ENCODE measurements around the gene NEURL1. TPM values are rescaled to one million over a fixed set of nuclear protein-coding genes. Genes with fewer than 3 reads are reported as not detected.
A peak's percentile ranks its signal among the peaks of the same experiment; 100 is the strongest.

NEURL1 gene
- total RNA-seq, 1 donor from 2014 or later = 12.0 TPM

GRCh38 chr10:103545366-103545765 is 51.9 kb downstream of the NEURL1 start:
- Histone ChIP-seq H3K4me1 (ENCODE audit: control insufficient read depth in 3 of 3, insufficient read depth in 3 of 3, low read length in 3 of 3) (peaks cover 35 to 65% (median 50%) of the 10 kb centered on the region in 3 donors), H3K27ac (ENCODE audit: low read depth, low read length) (peak overlapping the region; percentile 20), H3K9ac (ENCODE audit: low read depth in 1 of 3, low read length in 3 of 3) (no peak overlapping the region), H3K27me3 (ENCODE audit: control insufficient read depth in 3 of 3, insufficient read depth in 3 of 3, low read length in 3 of 3) (no peaks in the 10 kb centered on the region), H3K4me3 (ENCODE audit: low read length in 3 of 3) (no peak overlapping the region), H3K36me3 (ENCODE audit: control insufficient read depth in 3 of 3, insufficient read depth in 3 of 3, low read length in 3 of 3) (no peaks in the 10 kb centered on the region), H3K9me3 (ENCODE audit: control insufficient read depth in 3 of 3, low read length in 3 of 3) (no peaks in the 10 kb centered on the region)

GRCh38 chr10:103545771-103546281 is 52.3 kb downstream of the NEURL1 start:
- Histone ChIP-seq H3K4me1 (ENCODE audit: control insufficient read depth in 3 of 3, insufficient read depth in 3 of 3, low read length in 3 of 3) (peaks cover 35 to 69% (median 50%) of the 10 kb centered on the region in 3 donors), H3K9me3 (ENCODE audit: control insufficient read depth in 3 of 3, low read length in 3 of 3) (no peaks in the 10 kb centered on the region), H3K27ac (ENCODE audit: low read depth, low read length) (peak overlapping the region; percentile 20)

GRCh38 chr10:103546401-103546800 is 52.9 kb downstream of the NEURL1 start:
- no peaks in the 10 kb centered on the region for H3K36me3 ChIP-seq (ENCODE audit: control insufficient read depth in 3 of 3, insufficient read depth in 3 of 3, low read length in 3 of 3)
- H3K4me3 ChIP-seq (ENCODE audit: low read length in 3 of 3) = no peak overlapping the region
- H3K9ac ChIP-seq (ENCODE audit: low read depth in 1 of 3, low read length in 3 of 3) = no peak overlapping the region
- H3K27ac ChIP-seq (ENCODE audit: low read depth, low read length) = no peak overlapping the region
- no peaks in the 10 kb centered on the region for H3K27me3 ChIP-seq (ENCODE audit: control insufficient read depth in 3 of 3, insufficient read depth in 3 of 3, low read length in 3 of 3)
- no peaks in the 10 kb centered on the region for H3K9me3 ChIP-seq (ENCODE audit: control insufficient read depth in 3 of 3, low read length in 3 of 3)
- peaks cover 35 to 69% (median 50%) of the 10 kb centered on the region in 3 donors for H3K4me1 ChIP-seq (ENCODE audit: control insufficient read depth in 3 of 3, insufficient read depth in 3 of 3, low read length in 3 of 3)

More at GRCh38 chr10:103545771-103546281, 52.3 kb downstream of the NEURL1 start:
- no peaks in the 10 kb centered on the region for H3K27me3 ChIP-seq (ENCODE audit: control insufficient read depth in 3 of 3, insufficient read depth in 3 of 3, low read length in 3 of 3)
- no peaks in the 10 kb centered on the region for H3K36me3 ChIP-seq (ENCODE audit: control insufficient read depth in 3 of 3, insufficient read depth in 3 of 3, low read length in 3 of 3)
- no peak overlapping the region for H3K9ac ChIP-seq (ENCODE audit: low read depth in 1 of 3, low read length in 3 of 3)
- no peak overlapping the region for H3K4me3 ChIP-seq (ENCODE audit: low read length in 3 of 3)

GRCh38 chr10:103547391-103547946 is 54.0 kb downstream of the NEURL1 start:
- no peaks in the 10 kb centered on the region for H3K9me3 ChIP-seq (ENCODE audit: control insufficient read depth in 3 of 3, low read length in 3 of 3)
- H3K4me3 ChIP-seq (ENCODE audit: low read length in 3 of 3) = no peak overlapping the region
- H3K27me3 ChIP-seq (ENCODE audit: control insufficient read depth in 3 of 3, insufficient read depth in 3 of 3, low read length in 3 of 3) = no peaks in the 10 kb centered on the region
- peaks cover 35 to 73% (median 49%) of the 10 kb centered on the region in 3 donors for H3K4me1 ChIP-seq (ENCODE audit: control insufficient read depth in 3 of 3, insufficient read depth in 3 of 3, low read length in 3 of 3)
- no peak overlapping the region for H3K27ac ChIP-seq (ENCODE audit: low read depth, low read length)
- H3K9ac ChIP-seq (ENCODE audit: low read depth in 1 of 3, low read length in 3 of 3) = no peak overlapping the region
- no peaks in the 10 kb centered on the region for H3K36me3 ChIP-seq (ENCODE audit: control insufficient read depth in 3 of 3, insufficient read depth in 3 of 3, low read length in 3 of 3)

- peaks cover 30 to 68% (median 44%) of the 10 kb centered on the region in 3 donors for H3K4me1 ChIP-seq (ENCODE audit: control insufficient read depth in 3 of 3, insufficient read depth in 3 of 3, low read length in 3 of 3)
- H3K4me3 ChIP-seq (ENCODE audit: low read length in 3 of 3) = no peak overlapping the region
- no peaks in the 10 kb centered on the region for H3K27me3 ChIP-seq (ENCODE audit: control insufficient read depth in 3 of 3, insufficient read depth in 3 of 3, low read length in 3 of 3)
- no peaks in the 10 kb centered on the region for H3K9me3 ChIP-seq (ENCODE audit: control insufficient read depth in 3 of 3, low read length in 3 of 3)
- H3K9ac ChIP-seq (ENCODE audit: low read depth in 1 of 3, low read length in 3 of 3) = no peak overlapping the region
- no peak overlapping the region for H3K27ac ChIP-seq (ENCODE audit: low read depth, low read length)
- H3K36me3 ChIP-seq (ENCODE audit: control insufficient read depth in 3 of 3, insufficient read depth in 3 of 3, low read length in 3 of 3) = no peaks in the 10 kb centered on the region
Observed at GRCh38 chr10:103548006-103548405, 54.5 kb downstream of the NEURL1 start.

GRCh38 chr10:103548581-103549348 is 55.3 kb downstream of the NEURL1 start:
- peaks cover 23 to 63% (median 37%) of the 10 kb centered on the region in 3 donors for H3K4me1 ChIP-seq (ENCODE audit: control insufficient read depth in 3 of 3, insufficient read depth in 3 of 3, low read length in 3 of 3)
- H3K27ac ChIP-seq (ENCODE audit: low read depth, low read length) = peak overlapping the region; percentile 67
- H3K4me3 ChIP-seq (ENCODE audit: low read length in 3 of 3) = peak overlapping the region in 1 of 3 donors; percentile 13
- no peak overlapping the region for H3K9ac ChIP-seq (ENCODE audit: low read depth in 1 of 3, low read length in 3 of 3)
- H3K36me3 ChIP-seq (ENCODE audit: control insufficient read depth in 3 of 3, insufficient read depth in 3 of 3, low read length in 3 of 3) = no peaks in the 10 kb centered on the region
- H3K9me3 ChIP-seq (ENCODE audit: control insufficient read depth in 3 of 3, low read length in 3 of 3) = no peaks in the 10 kb centered on the region
- no peaks in the 10 kb centered on the region for H3K27me3 ChIP-seq (ENCODE audit: control insufficient read depth in 3 of 3, insufficient read depth in 3 of 3, low read length in 3 of 3)

GRCh38 chr10:103549349-103549685 is 55.8 kb downstream of the NEURL1 start:
- peak overlapping the region; percentile 60 for H3K27ac ChIP-seq (ENCODE audit: low read depth, low read length)
- H3K4me3 ChIP-seq (ENCODE audit: low read length in 3 of 3) = no peak overlapping the region
- H3K9me3 ChIP-seq (ENCODE audit: control insufficient read depth in 3 of 3, low read length in 3 of 3) = no peaks in the 10 kb centered on the region
- no peaks in the 10 kb centered on the region for H3K36me3 ChIP-seq (ENCODE audit: control insufficient read depth in 3 of 3, insufficient read depth in 3 of 3, low read length in 3 of 3)
- no peaks in the 10 kb centered on the region for H3K27me3 ChIP-seq (ENCODE audit: control insufficient read depth in 3 of 3, insufficient read depth in 3 of 3, low read length in 3 of 3)
- peaks cover 23 to 68% (median 37%) of the 10 kb centered on the region in 3 donors for H3K4me1 ChIP-seq (ENCODE audit: control insufficient read depth in 3 of 3, insufficient read depth in 3 of 3, low read length in 3 of 3)
- H3K9ac ChIP-seq (ENCODE audit: low read depth in 1 of 3, low read length in 3 of 3) = no peak overlapping the region

- no peak overlapping the region for H3K9ac ChIP-seq (ENCODE audit: low read depth in 1 of 3, low read length in 3 of 3)
- no peaks in the 10 kb centered on the region for H3K27me3 ChIP-seq (ENCODE audit: control insufficient read depth in 3 of 3, insufficient read depth in 3 of 3, low read length in 3 of 3)
- H3K9me3 ChIP-seq (ENCODE audit: control insufficient read depth in 3 of 3, low read length in 3 of 3) = no peaks in the 10 kb centered on the region
- H3K36me3 ChIP-seq (ENCODE audit: control insufficient read depth in 3 of 3, insufficient read depth in 3 of 3, low read length in 3 of 3) = no peaks in the 10 kb centered on the region
- H3K27ac ChIP-seq (ENCODE audit: low read depth, low read length) = no peak overlapping the region
- peaks cover 26 to 69% (median 38%) of the 10 kb centered on the region in 3 donors for H3K4me1 ChIP-seq (ENCODE audit: control insufficient read depth in 3 of 3, insufficient read depth in 3 of 3, low read length in 3 of 3)
- no peak overlapping the region for H3K4me3 ChIP-seq (ENCODE audit: low read length in 3 of 3)
Observed at GRCh38 chr10:103550229-103550628, 56.7 kb downstream of the NEURL1 start.

- Histone ChIP-seq H3K9me3 (ENCODE audit: control insufficient read depth in 3 of 3, low read length in 3 of 3) (no peaks in the 10 kb centered on the region), H3K27me3 (ENCODE audit: control insufficient read depth in 3 of 3, insufficient read depth in 3 of 3, low read length in 3 of 3) (no peaks in the 10 kb centered on the region), H3K9ac (ENCODE audit: low read depth in 1 of 3, low read length in 3 of 3) (peak overlapping the region in 1 of 3 donors; percentile 45), H3K36me3 (ENCODE audit: control insufficient read depth in 3 of 3, insufficient read depth in 3 of 3, low read length in 3 of 3) (no peaks in the 10 kb centered on the region), H3K4me3 (ENCODE audit: low read length in 3 of 3) (no peak overlapping the region), H3K4me1 (ENCODE audit: control insufficient read depth in 3 of 3, insufficient read depth in 3 of 3, low read length in 3 of 3) (peaks cover 28 to 63% (median 41%) of the 10 kb centered on the region in 3 donors), H3K27ac (ENCODE audit: low read depth, low read length) (no peak overlapping the region)
Observed at GRCh38 chr10:103551619-103552602, 58.4 kb downstream of the NEURL1 start.

All from skeletal muscle tissue (tissue), 4 donors.